ENCODE data around the gene CDC42BPA. TPM values are rescaled to one million over a fixed set of nuclear protein-coding genes. Genes with fewer than 3 reads are reported as not detected.

The CDC42BPA gene
- total and polyA plus RNA-seq, 9 of the 15 experiments (the other 6 are each of a cell fraction or from before 2014, with no cell fraction given), result 8.0 to 77.5 (median 52.1) TPM

GRCh38 chr1:226978432-226979114 is 339.7 kb downstream of the CDC42BPA start (continued):
- TF ChIP-seq, protein P1, sequence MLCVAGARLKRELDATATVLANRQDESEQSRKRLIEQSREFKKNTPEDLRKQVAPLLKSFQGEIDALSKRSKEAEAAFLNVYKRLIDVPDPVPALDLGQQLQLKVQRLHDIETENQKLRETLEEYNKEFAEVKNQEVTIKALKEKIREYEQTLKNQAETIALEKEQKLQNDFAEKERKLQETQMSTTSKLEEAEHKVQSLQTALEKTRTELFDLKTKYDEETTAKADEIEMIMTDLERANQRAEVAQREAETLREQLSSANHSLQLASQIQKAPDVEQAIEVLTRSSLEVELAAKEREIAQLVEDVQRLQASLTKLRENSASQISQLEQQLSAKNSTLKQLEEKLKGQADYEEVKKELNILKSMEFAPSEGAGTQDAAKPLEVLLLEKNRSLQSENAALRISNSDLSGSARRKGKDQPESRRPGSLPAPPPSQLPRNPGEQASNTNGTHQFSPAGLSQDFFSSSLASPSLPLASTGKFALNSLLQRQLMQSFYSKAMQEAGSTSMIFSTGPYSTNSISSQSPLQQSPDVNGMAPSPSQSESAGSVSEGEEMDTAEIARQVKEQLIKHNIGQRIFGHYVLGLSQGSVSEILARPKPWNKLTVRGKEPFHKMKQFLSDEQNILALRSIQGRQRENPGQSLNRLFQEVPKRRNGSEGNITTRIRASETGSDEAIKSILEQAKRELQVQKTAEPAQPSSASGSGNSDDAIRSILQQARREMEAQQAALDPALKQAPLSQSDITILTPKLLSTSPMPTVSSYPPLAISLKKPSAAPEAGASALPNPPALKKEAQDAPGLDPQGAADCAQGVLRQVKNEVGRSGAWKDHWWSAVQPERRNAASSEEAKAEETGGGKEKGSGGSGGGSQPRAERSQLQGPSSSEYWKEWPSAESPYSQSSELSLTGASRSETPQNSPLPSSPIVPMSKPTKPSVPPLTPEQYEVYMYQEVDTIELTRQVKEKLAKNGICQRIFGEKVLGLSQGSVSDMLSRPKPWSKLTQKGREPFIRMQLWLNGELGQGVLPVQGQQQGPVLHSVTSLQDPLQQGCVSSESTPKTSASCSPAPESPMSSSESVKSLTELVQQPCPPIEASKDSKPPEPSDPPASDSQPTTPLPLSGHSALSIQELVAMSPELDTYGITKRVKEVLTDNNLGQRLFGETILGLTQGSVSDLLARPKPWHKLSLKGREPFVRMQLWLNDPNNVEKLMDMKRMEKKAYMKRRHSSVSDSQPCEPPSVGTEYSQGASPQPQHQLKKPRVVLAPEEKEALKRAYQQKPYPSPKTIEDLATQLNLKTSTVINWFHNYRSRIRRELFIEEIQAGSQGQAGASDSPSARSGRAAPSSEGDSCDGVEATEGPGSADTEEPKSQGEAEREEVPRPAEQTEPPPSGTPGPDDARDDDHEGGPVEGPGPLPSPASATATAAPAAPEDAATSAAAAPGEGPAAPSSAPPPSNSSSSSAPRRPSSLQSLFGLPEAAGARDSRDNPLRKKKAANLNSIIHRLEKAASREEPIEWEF (CRISPR knock-in tag; IDR thresholded peaks at IDR 0.05), result no peak
- TF ChIP-seq ZNF347 (CRISPR knock-in tag; IDR thresholded peaks at IDR 0.05; ENCODE audit: low read depth) (no peak), PTBP1 (IDR thresholded peaks at IDR 0.05; ENCODE audit: low read depth, low read length) (no peak), ZNF232 (CRISPR knock-in tag; IDR thresholded peaks at IDR 0.05) (no peak), FOXM1 (IDR thresholded peaks at IDR 0.05; ENCODE audit: low read depth) (no peak), FOXM1 (CRISPR knock-in tag; IDR thresholded peaks at IDR 0.05; ENCODE audit: low read depth) (no peak), RERE (CRISPR knock-in tag; IDR thresholded peaks at IDR 0.05; ENCODE audit: borderline replicate concordance) (no peak)
- TF ChIP-seq, protein P2, sequence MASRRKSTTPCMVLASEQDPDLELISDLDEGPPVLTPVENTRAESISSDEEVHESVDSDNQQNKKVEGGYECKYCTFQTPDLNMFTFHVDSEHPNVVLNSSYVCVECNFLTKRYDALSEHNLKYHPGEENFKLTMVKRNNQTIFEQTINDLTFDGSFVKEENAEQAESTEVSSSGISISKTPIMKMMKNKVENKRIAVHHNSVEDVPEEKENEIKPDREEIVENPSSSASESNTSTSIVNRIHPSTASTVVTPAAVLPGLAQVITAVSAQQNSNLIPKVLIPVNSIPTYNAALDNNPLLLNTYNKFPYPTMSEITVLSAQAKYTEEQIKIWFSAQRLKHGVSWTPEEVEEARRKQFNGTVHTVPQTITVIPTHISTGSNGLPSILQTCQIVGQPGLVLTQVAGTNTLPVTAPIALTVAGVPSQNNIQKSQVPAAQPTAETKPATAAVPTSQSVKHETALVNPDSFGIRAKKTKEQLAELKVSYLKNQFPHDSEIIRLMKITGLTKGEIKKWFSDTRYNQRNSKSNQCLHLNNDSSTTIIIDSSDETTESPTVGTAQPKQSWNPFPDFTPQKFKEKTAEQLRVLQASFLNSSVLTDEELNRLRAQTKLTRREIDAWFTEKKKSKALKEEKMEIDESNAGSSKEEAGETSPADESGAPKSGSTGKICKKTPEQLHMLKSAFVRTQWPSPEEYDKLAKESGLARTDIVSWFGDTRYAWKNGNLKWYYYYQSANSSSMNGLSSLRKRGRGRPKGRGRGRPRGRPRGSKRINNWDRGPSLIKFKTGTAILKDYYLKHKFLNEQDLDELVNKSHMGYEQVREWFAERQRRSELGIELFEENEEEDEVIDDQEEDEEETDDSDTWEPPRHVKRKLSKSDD (conservative IDR thresholded peaks at IDR 0.05; ENCODE audit: low read length), result no peak
